ENCODE measurements around the gene SETD6.

Gene SETD6

DNA sequence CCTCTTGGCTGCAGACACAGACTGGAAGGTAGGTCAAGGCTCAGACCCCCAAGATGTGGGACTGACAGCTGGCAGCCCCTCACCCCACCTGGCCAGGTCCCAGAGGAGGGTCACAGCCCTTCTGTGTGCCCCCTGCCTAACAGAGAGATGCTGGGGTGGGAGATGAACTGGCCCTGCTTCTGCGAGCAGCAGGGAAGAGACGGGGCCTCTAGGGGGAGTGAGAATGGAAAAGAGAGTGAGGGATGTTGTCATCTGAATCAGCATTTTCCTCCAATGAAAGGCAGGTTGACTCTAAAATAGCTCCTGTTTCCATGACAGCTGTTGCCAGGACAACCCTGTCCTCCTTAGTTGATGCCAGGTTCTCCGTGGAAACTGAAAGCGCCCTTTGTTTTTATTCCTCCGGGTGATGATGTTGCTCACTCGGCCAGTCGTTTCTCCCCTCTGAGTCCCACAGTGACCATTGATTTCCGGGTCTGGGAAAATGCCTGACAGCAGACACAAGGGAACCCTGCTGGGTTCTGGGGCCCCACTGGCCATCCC, 20.3 kb upstream of the SETD6 start:
- peak; percentile 74 for DNase-seq

DNA sequence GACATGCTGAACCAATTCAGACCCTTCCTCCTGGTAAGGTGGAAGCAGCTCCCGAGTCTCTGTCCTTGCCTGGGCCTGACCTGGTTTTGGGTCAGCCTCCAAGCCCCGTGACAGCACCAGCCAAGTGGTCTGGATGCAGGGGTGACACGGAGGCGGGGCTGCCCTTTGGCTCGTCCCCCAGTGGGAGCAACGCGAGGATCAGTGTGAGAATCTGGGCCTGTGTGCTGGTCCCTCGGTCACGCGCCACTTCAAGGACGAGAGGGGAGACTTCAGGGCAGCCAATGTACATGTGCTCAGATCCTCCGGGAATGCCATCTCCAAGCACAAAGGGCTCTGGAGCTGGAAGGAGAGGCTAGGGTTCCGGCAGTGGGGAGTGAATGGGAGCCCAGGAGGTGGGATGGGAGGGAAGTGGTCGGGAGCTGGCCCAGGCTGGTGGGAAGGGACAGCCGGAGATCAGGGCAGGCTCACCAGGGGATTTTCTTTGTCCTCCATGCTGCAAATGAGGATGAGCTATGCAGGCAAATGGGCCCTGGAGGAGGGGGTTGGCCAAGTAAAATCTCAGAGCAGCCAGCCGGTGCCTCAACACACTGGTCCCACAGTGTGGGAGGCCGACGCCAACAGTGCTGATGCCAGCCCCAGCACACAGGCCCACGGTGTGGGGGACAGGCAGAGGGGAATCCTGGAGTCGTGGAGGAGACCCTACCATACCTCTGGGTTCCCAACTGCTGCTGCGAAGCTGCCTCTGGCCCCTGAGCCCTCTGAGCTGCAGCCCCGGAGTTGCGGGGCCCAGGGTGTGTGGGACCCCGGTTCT, 19.6 kb upstream of the SETD6 start:
- no peak for DNase-seq

DNA sequence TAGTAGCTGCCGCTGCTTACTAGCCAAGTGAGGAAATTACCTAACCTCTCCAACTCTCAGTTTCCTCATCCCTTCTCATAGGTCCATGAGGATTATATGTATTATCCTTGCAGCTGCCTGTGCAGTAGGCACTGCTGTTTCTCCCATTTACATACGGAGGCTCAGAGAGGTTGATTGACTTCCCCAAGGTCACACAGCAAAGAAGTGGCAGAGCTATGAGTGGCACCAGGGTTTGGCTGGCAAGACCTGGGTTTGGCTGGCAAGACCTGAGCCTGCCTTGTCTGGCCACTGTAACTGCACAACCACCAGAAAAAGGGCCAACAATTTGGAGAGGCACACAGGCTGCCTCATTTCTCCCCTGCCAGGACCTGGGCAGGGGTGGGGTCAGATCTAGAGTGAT, 17.8 kb upstream of the SETD6 start:
- DNase-seq: no peak

DNA sequence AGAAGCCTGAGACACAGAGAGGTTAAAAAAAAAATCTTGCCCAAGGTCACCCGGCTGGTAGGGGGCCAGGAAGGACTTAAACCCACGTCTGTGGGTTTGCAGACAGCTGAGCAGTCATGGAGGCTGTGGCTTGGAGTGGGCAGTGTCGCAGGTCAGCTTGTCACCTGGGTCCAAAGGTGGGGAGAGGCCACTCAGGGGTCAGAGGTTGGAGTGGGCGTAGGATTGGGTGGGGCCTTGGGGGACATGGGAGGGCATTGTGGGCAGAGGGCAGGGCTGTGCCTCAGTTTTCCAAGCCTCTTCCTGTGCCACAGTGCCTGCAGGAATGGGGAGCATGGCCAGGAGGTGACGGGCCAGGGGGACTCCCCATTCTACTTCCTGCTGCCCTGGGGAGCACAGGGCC, 17.4 kb upstream of the SETD6 start:
- DNase-seq: no peak

DNA sequence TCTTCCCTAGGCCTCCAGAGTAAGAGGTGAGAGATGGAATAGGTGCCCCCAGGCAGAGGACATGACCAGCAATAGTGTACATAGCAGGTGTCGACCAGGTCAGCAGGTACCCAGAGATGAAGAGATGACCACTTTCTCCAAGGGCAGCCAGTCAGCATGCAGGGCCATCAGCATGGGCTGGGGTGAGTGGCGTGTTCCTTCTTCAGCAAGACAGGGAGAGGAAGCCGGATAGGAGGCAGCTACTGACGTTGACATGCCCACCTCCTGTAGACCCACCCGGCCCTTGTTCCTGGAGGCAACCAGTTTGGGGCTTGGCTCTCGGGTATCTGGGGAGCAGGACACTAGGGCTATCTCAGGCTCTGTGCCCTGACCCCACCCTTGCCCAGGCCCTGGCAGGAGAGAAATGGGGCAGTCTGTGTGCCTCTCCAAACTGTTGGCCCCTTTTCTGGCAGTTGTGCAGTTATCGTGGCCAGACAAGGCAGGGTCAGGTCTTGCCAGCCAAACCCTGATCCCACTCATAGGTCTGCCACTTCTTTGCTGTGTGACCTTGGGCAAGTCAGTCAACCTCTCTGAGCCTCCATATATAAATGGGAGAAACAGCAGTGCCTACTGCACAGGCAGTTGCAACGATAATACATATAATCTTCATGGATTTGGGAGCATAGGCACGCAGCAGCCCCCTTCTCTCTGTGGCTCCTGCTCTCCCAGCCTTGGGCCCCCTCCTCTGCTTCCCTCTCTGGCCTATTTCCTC, 16.8 kb upstream of the SETD6 start:
- DNase-seq: no peak

DNA sequence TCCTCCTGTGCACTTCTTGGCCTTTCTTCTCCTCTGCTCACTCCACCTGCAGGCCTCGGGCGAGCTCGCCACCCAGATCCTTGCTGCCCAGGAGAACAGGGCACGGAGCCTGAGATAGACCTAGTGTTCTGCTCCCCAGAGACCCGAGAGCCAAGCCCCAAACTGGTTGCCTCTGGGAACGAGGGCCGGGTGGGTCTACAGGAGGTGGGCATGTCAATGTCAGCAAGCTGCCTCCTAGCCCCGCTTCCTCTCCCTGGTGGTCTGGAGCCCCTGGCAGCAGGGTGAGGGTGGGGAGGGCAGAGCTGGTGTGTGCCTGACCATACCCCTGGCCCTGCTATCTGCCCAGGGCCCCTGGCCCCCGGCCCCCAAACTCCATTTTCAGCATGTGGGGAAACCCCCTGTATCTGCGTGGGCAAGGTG, 16.2 kb upstream of the SETD6 start:
- no peak for DNase-seq

DNA sequence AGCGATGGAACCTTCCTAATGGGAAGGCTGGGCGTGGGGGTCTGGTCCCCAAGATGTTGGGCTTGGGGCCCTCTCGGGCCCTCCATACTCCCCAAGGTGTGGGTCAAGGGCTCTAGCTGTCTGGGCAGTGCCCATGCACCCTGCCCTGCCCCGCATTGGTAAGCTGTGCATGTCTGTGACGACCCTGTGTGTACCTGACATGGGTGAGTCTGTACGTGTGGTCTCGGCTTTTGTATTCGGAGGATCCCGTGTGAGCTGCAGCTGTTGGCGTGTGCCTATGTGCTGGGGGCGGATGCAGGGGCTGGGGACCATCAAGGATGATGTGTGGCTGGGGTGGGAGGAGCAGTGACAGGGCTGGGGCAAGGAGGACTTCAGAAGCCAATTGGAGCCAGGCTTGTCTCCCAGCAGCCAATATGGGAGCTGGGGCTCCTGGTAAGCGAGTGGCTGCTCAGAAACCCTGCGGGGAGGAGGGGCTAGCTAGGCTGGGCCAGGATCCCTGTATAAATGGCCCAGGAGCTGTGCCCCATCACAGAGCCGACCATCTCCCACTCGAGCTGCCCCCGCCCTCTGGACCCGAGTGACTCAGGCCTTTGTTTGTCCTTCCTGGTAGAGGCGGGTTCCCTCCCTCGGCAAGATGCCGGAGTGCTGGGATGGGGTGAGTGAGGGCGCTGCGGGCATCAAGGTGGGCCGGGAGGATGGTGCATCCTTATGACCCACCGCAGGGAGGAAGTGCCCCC, 15.5 kb upstream of the SETD6 start, which contains the start of gene NDRG4:
NDRG4 (plus strand) TSS at position 529 of the 737 bp plus-strand sequence; CDS start at position 635, 106 bp downstream.
- peak; percentile 32 for DNase-seq

DNA sequence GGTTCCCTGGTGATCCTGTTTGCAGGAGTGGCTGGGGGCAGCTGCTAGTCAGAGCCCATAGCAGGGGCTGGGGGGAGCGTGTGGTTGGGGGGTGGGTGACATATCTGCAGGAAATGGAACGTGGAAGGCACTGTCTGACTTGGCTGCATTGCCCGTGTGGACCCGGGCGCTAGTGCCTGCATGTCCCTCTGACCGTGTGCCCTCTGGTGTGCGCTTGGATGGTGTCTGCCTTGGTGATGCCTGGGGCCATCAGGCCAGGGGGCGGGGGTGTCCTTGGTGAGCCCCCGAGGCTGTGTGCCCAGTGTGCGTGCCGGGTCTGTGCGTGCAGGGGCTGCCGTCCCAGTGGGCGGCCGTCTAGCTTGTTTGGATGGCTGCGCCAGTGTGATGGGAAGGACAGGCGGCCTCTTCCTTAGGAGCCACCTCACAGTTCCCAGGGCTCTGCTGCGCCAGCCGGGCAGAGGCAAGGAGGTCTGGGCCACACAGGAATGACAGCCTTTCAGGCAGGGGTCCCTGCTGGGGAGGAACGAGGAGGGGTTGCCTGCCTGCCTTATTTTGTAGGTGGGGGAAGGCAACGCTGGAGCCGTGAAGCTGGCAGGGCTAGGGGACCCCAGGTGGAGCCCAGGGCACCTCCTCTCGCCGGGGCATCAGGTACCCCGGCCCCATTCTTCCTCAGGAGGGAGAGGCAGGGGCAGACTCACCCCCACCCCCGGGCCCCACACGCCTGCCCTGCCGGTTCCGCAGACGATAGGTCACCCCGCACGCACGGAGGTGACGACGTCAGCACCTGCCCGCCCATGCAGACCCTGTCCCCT, 14.7 kb upstream of the SETD6 start:
- DNase-seq: no peak

DNA sequence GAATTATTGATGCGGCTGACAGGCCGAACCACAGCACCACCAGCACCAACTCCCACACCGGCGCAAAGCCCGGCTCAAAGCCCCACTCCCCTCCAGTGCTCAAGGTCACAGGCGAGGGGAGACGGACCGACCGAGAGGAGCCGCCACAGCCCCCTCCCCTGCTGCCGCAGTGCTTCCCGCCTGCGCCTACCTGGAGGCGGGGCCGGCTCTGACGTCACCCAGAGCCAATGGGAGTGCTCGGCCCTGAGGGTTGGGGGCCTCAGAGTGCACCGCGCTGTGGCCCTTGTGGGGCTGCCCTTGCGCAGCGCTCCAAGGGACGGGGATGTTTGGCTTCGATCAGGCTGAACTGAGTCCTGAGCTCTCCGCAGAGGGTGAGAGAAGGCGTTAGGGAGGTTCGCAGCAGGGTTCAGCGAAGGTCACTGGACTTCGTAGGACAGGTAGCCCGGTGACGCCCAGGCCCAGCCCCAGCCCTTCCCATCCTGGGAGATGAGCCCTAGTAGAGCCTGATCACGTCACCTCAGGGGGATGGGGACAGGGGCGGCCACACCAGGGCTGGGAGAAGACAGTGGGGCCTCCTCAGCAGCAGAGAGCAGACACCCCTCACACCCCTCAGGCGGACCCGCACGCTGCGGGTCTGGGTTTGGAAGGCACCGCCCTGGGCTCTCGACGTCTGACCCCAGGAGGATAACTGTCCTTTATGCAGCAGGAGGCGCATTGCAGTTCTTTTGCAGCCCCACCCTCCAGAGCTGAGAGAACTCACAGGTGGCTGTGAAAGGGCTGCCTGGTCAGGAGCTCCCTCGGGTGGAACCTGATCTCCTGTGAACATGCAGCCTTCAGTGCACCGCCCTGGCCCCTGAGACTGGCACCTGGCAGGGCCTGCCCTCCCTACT, 13.8 kb upstream of the SETD6 start:
- DNase-seq: no peak

DNA sequence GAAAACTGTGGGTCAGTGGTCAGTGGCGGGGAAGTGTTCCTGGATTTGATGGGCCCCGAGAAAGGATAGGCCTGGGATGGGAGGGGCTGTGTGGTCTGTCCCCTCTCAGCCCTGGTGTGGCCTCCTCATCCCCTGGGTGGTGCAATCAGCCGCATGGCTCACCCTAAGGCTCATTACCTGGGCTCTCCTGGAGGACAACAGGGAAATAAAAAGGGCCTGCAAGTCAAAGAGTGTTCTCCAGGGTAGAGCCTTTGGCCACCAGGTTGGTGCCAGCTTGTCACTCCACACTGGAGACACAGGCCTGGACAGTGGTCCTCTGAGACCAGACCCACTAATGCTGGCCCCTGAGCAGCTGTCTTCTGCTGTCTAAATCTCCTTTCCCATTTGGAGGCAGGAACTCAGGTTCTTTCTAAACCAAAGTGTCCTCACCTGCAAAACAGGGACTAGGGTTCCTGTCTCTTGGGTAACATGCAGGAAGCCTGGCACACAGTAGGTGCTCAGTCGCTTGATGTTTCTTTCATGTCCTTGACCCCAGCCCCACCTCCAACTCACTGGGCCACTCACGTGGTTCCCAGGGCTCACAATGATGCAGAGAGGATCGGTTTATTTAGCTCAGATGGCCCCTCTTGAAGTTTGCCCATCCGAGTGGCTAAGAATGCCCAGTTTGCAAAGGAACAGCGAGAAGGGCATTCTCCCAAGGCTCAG, 12.9 kb upstream of the SETD6 start:
- no peak for DNase-seq

DNA sequence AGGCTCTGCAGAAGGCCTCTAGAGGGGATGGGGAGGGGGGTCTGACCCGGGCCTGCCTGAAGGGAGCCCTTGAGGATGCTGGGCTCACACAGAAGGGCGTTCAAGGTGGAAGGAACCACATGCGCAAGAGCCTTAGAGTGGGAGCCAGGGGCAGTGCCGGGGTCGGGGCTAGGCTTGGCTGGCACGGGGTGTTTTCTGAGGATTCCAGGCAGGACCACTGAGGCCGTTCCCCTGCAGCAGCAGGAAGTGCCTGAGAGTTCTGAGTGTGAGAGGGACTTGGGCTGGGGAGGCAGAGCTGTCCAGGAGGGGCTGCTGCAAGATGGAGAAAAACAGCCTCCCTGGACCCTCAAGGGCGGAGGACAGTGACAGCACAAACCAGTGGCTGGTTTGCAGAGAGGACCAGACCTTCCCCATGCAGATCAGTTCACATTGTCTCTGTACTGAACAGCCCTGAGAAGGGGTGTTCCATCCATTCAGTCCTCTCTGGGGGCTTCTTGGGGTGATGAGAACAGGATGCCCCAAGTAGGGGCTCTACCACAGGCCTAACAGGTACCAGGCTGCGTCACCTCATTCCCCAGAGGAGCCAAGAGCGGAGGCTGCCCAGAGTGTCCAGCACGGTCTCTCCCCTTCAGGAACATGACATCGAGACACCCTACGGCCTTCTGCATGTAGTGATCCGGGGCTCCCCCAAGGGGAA, 12.0 kb upstream of the SETD6 start:
- no peak for DNase-seq

DNA sequence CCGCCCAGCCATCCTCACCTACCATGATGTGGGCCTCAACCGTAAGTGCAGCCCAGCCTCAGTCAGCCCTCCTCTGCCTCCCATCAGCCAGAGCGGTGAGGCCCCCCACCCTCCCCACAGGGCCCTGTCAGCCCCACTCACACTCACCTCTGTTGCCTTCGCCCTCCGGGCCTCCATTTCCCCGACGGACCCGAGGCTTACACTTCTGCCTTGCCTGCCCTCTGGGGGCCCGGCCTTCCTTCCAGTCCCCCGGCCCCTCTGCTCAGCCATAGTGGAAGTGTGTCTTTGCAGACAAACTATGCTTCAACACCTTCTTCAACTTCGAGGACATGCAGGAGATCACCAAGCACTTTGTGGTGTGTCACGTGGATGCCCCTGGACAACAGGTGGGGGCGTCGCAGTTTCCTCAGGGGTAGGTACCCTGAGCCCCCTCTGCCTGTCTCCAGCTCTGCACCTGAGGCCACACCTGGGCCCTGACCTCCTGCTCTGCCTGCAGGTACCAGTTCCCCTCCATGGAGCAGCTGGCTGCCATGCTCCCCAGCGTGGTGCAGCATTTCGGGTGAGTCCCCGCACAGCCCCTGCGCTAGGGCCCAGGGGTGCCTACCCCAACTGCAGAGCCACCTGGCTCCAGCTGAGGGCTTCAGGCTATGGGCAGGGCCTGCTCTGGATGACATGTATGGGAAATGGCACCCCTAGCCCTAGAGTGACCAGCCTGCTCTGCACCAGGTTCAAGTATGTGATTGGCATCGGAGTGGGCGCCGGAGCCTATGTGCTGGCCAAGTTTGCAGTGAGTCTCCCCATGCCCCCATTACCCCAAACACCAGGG, 11.2 kb upstream of the SETD6 start:
- DNase-seq: no peak

DNA sequence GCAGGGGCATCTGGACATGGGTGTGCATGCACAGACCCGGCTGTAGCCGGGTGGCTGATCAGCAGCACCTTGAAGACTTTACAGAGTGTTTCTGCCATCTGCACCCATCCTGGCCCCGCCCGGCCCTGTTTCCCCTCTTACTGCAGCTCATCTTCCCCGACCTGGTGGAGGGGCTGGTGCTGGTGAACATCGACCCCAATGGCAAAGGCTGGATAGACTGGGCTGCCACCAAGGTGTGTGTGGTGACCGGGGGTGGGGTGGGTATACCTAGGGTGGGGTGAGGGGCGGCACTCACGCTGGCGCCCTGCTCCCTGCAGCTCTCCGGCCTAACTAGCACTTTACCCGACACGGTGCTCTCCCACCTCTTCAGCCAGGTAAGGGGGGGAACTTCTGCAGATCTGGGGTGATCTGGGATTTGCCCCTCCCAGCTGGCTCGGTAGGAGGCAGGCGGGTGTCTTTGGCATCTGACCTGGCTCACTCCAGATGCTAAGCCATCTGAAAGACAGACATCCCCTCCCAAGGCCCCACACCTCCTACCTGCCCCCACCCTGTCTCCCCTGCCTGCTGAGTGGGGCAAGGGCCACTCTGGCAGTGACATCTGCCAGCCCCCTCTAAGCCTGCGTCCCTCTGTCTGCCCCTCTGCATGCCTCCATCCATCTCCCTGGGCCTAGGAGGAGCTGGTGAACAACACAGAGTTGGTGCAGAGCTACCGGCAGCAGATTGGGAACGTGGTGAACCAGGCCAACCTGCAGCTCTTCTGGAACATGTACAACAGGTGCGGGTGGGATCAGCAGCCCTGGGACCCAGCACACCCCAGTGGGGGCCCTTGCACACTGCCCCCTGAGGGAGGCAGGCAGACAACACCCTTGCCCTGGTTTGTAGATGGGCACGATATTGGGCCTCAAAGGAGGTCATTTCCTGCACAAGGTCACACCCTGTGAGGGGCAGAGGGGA, 8.8 kb upstream of the SETD6 start:
- DNase-seq: no peak

DNA sequence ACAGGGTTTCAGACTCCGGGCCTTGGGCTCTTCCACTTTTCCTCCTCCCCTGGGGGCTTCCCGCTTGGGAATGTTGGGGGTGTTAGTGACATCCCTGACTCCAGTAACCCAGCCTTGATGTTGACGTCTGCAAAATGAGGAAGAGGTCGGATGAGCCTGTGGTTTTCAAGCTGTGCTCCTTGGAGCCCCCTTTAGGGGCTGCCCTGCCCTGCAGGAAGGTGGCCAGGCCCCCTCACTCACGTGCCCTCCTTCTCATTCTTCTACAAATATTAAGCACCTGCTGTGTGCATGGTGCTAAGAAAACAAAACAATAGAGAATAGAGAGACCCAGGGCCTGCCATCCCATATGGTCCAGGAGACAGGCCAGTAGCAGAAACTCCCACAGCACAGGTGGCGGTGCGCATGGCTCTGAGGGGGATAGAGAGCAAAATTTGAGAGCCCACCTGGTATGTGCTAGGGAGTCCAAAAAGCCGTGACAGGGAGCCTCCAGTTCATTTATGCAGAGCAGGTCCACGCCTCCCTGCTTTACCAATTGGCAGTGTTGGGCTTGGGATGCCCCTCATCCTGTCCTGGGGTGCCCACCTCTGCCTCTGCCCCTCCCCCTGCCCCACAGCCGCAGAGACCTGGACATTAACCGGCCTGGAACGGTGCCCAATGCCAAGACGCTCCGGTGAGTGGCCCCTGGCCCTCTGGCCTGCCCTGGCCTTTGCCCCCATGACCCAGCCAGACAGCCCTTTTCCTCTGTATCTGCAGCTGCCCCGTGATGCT, 7.9 kb upstream of the SETD6 start:
- no peak for DNase-seq

DNA sequence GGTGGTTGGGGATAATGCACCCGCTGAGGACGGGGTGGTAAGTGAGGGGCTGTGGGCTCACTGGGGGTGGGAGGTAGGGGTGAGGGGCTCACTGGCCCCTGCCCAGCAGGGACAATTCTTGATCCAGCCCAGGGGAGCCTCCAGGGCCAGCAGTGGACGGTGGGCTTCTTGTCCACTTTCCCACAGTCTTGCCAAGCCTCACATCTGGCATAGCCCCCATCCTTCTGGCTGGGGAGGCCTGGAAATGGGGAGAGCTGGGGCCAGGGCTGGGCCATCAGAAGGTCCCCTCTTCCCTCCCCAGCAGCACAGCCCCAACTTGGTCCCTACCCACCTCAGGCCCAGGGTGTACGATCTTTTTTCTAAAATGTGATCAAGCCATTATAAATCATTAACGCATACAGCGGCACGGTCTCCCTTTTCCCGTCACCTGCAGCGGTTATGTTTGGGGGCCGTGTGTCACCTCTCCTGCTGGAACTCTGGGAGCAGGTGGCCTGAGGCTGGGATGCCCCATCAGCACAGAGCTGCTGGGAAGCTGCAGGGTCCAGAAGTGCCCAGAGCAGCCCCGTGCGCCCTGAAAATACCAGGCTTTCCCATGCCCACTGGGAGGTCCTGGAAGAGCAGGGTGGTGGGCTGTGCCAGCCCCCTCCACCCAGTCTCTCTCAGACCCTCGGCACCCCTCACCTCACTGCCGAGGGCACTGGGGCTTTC, 7.2 kb upstream of the SETD6 start:
- DNase-seq: no peak

DNA sequence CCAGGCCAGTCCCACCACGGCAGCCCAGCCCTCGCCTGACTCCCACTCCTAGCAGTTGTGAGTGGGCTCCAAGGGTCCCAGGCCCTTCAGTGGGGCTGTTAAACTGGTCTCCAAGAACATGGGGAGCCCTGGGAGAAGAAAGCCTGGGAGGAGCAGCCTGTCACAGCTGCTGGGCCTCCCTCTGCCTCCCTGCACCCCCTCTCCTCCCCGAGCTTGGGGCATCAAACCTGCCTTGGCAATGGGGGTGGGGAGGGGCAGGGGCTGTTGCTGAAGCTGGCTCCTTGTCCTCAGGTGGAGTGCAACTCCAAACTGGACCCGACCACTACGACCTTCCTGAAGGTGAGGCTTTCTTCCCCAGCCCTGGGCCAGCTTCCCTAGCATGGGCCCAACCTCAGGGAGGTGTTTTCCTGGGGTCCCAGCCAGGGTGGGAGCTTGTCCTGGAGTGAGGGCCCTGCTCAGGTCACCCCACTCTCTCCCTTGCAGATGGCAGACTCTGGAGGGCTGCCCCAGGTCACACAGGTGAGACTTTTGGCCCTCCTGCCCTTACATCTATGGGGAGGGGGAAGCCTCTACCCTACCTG, 6.6 kb upstream of the SETD6 start:
- DNase-seq: no peak
